Stimulated activated CD8-positive, alpha-beta memory T cell treated with anti-CD3 and anti-CD28 coated beads, Interleukin-4, amount 100 ng/mL, for 4 hours (primary cell): ENCODE results near the gene FAM174B.

Source experiments
- DNase-seq, 2 donors: peaks; one replicate each; pipeline ENCODE4 v3.0.0-alpha.2; 2020; ENCODE audit warnings: low read depth in 2 of 2, low spot score in 1 of 2

Gene FAM174B

DNA sequence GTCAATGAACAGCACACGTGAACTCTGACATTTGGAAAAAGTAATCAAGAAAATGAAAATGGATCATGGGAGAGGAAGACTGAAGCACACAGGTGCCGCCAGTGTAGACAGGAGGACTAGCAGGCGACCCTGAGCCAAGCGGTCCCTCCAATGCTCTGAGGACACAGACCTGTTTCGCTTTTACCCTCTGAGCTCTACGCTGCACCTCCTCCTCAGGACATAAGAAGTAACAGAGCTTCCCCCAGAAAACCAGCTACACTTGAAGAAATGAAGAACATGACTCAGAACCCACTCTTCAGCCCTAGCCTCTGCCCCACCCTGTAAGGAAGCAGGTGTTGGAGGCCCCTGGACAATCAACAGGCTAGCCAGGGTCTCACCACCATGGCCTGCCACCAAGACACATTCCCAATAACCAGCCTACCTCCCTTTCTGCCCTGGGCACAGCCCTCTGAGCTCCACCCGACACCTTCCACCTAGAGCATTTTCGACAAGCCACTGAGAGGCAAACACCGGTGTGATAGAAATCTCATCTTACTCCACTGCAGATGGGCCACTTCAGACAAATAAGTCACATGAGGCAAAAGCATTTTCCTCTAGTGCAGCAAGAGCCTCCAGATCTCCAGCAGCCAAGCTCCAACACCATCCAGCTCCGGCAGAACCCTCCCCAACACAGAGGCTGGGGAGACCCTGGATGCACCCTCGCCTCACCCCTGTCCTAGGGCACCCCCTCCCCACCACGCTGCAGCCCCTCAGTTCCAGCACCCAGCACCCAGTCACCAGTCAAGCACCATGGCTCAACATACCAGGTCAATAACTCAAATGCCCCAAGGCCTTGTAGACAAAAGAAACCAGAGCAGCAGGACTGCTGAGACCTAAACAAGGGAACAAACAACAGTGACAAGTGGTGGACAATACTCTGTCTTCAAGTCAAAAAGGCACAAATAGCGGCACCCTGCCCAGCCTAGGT is 11.4 kb downstream of the FAM174B start:
- no peak for DNase-seq

- DNase-seq, result no peak
These were observed 16.7 kb downstream of the FAM174B start for GRCh38 chr15:92638709-92639365.

GRCh38 chr15:92638291-92638708 is 17.3 kb downstream of the FAM174B start:
- no peak for DNase-seq

DNA sequence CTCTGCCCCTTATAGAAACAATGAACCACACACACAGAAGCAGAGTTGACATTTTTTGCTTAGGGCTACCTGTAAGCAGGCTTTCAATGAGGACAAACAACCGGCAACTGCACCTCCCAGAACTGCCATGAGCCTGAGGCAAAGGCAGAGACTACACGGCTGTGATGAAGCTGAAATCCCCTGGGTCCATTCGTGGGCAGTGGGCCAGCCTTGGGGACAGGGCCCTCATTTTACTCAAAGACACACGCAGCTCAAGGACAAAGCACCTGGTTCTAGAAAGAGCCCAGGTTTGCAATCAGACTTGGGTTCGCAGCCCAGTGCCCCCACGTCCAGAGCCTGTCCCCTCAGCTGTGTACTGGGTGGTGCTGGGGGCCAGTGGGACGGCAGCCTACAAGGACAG is 17.9 kb downstream of the FAM174B start:
- DNase-seq, result no peak

DNA sequence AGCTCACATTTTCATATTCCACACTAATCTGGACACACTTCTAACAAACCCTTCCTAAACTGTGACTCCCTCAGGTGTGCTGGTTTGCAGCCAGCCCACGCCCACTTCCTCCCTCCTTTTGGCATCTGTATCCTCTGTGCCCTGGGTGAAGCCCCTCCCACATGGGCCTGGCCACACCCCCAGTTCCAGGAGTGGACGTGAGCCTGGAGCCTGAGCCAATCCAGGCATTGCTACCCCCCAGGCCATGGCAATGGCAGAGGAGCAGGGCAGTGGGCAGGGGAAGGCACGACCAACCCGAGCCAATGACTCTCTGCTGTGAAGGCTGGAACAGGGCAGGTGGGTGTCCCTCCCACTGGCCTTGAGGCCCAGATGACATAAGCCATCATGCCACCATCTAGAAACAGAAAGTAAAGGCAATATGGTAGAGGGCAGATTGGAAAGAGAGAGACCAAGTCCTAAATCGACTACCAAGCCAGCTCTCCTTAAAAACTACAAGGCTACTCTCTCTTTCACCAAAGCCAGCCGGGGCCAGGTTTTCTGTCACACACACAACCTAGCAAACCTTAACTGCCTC is 18.6 kb downstream of the FAM174B start:
- no peak for DNase-seq

GRCh38 chr15:92636401-92636907 is 19.1 kb downstream of the FAM174B start:
- DNase-seq, result no peak

- DNase-seq, result no peak
These were observed 20.8 kb downstream of the FAM174B start for GRCh38 chr15:92634671-92635201.

- no peak for DNase-seq
These were observed 21.5 kb downstream of the FAM174B start for GRCh38 chr15:92634060-92634459.

DNA sequence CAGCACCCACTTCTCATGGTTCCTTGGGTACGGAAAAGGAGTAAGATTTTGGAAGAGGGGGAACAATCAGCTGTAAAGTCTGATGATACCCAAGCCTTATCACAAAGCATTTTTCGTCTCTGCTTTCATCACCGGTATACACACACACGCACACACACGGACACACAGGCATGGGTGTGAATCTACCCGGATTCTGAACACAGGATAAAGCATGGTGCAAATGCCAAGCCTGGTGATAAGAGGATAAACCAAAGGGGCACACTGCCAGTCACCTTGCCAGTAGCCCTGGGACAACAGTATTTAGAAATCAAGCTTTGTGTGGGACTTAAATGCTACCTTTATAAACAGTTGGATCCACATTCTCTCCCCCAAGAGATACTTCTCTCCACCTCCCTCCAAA is 22.2 kb downstream of the FAM174B start:
- DNase-seq, result no peak

- DNase-seq, result no peak
These were observed 22.6 kb downstream of the FAM174B start for GRCh38 chr15:92633001-92633400.

DNA sequence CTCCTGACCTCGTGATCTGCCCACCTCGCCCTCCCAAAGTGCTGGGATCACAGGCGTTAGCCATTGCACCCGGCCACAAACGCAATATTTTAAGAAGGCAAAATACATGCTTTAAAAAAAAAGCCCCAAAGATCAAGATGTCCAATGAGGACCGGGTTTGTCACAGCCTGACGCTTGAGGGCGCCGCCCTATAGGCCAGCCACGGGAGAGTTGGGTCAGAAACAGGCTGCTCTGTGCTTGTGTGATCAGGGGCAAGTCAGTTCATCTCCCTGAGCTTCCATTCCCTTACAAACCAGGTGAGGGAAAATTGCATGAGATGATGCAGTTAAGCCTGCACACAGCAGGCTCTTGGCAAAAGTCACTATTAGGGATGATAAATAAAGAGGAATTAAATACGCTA is 23.9 kb downstream of the FAM174B start:
- DNase-seq, result no peak

GRCh38 chr15:92629975-92630626 is 25.5 kb downstream of the FAM174B start:
- no peak for DNase-seq

GRCh38 chr15:92629276-92629974 is 26.1 kb downstream of the FAM174B start:
- no peak for DNase-seq

DNA sequence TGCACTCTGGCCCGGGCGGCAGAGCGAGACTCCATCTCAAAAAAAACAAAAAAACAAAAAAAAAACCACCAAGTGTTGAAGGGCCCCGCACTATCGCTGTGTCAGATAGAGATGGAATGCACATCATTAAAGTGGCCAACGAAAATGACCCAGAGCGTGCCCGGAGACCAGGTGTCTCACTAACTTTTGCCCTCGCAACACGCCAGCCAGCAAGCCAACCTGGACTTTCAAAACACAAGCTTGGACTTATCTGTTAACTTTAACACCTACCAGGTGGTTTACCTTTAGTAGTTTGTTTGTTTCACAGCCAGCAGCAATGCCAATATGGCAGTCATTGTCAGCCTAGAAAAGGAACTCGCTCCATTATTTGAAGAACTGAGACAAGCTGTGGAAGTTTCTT is 28.6 kb downstream of the FAM174B start:
- DNase-seq, result no peak

DNA sequence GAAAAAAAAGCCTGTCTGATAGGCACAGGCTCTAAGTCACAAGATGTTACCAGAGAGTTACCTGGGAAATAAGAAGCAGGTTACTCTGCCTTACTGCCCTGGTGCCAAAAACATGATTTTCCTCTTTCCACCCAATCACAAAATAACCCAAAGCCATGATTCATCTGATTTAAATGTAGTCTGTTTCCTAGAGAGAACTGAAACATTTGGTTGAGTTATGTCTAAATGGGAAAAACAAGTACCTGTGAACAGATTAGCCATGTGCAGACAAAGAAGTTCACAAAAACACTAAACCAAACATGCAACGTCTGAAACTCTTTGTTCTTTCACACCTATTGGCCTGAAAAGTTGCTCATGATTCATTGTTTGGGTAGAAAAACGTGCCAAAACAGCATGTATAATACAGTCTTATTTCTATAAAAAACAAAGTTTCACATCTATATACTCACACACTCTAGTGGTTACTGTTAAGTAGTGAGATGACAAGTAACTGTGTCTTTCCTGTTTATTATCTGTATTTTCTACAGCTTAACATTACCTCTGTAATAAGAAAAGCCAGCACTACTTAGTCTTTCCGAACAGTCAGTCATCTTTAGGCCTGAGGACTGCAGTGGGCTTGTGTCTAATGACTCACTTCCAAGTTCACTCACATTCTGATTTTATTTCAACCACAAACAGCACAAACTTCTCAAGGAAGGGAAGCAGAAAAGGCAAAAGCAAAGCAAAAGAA is 30.2 kb downstream of the FAM174B start:
- DNase-seq, result no peak

GRCh38 chr15:92624401-92624991 is 31.1 kb downstream of the FAM174B start:
- DNase-seq, result no peak

DNA sequence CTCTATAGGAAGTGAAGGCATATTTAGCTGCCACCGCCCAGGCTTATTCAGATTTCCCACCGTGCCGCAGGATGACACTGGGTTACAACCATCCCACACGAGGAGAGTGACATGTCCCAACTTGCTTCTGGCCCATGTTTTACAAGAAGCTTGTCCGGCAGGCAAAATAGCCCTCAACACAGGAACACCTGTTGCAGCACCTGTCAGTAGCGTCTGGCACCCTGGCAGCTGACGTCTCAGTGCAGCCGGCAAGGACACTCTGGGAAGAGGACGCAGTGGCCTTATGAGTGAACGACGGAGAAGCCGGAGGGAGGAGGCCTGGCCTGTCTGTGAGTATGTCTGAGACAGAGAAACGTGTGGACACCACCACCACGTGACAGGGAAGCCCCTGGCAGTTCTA is 32.1 kb downstream of the FAM174B start:
- DNase-seq, result no peak

GRCh38 chr15:92621972-92622533 is 33.5 kb downstream of the FAM174B start:
- no peak for DNase-seq

DNA sequence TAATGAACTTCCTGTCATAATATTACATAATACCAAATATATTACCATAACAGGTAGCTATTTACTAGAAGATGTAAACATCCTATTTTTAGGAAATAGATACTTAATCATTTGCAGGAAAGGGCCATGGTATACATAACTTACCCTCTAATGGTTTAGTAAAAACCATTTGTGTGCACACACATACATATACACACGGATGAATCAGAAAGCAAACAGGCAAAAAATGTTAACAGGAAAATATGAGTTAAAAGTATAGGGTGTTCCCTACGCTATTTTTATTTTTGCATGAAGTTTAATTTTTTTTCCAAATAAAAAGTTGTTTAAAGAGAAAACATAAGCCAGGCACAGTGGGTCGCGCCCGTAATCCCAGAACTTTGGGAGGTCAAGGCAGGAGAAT is 34.6 kb downstream of the FAM174B start:
- no peak for DNase-seq
